MM.1S (cell line): ENCODE measurements around the gene FMN2.

Experiments
- CTCF ChIP-seq: fragments of 300-600 bp; sonication (generic); IDR thresholded peaks from 2 replicates; pipeline ENCODE4 v1.5.1; 2016; ENCODE audit warnings: antibody characterized with exemption, low read length, mixed read lengths
- EZH2 ChIP-seq: fragments of 300-600 bp; sonication (generic); optimal IDR thresholded peaks from 2 replicates; pipeline ENCODE3; 2017; ENCODE audit warnings: low read depth, mild to moderate bottlenecking, antibody characterized with exemption, low read length, mixed read lengths
- EZH2phosphoT487 ChIP-seq: fragments of 300-600 bp; sonication (generic); IDR thresholded peaks from 2 replicates; pipeline ENCODE4 v1.6.1; 2018; ENCODE audit warnings: antibody characterized with exemption, low read length

GRCh38 chr1:240342251-240342625 lies 250.6 kb downstream of the FMN2 start:
- no peak for TF ChIP-seq CTCF
- TF ChIP-seq EZH2: no peak
- TF ChIP-seq EZH2phosphoT487: no peak
